K562 (cell line): ENCODE data around the gene TNNI2. TPM values are rescaled to one million over a fixed set of nuclear protein-coding genes. Genes with fewer than 3 reads are reported as not detected.

Experiments
- E2F3 ChIP-seq: fragments of 250-450 bp; sonication (Bioruptor Pico); IDR thresholded peaks from 2 replicates; pipeline ENCODE4 v1.4.0; 2020; ENCODE audit warnings: mild to moderate bottlenecking
- KAT7 ChIP-seq: sonication (generic); formaldehyde crosslinking; IDR thresholded peaks from 2 replicates; pipeline ENCODE4 v1.8.0; 2022; ENCODE audit warnings: missing genetic modification reagents, mild to moderate bottlenecking, borderline replicate concordance
- MBD2 ChIP-seq: sonication (generic); IDR thresholded peaks from 2 replicates; pipeline ENCODE4 v1.6.1; 2016; ENCODE audit warnings: low read depth, borderline replicate concordance
- MEF2A ChIP-seq: IDR thresholded peaks from 2 replicates; pipeline ENCODE4 v1.6.1; 2011; ENCODE audit warnings: low read depth, mild to moderate bottlenecking, low read length, moderate library complexity; ENCODE audit not compliant: control insufficient read depth
- MEIS2 ChIP-seq: fragments of 450-650 bp; IDR thresholded peaks from 2 replicates; pipeline ENCODE4 v1.6.1; 2014; ENCODE audit warnings: mild to moderate bottlenecking; ENCODE audit not compliant: partially characterized antibody
- PHF8 ChIP-seq: fragments of 200-600 bp; sonication (generic); IDR thresholded peaks from 2 replicates; pipeline ENCODE4 v1.6.1; 2012; ENCODE audit warnings: mixed run types, mild to moderate bottlenecking, inconsistent platforms, low read length, moderate library complexity, borderline replicate concordance
- PRMT5 ChIP-seq: sonication (generic); formaldehyde crosslinking; IDR thresholded peaks from 2 replicates; pipeline ENCODE4 v1.5.0; 2020; ENCODE audit warnings: missing genetic modification reagents
- RUNX1 ChIP-seq: sonication (generic); IDR thresholded peaks from 2 replicates; pipeline ENCODE4 v1.6.1; 2016; ENCODE audit warnings: antibody characterized with exemption, low read depth
- WHSC1 ChIP-seq: IDR thresholded peaks from one replicate; pipeline ENCODE4 v1.6.1; 2012; ENCODE audit warnings: low read length, control low read depth, inconsistent platforms
- ZC3H8 ChIP-seq: fragments of 450-650 bp; IDR thresholded peaks from 2 replicates; pipeline ENCODE4 v1.6.1; 2017
- ZEB2 ChIP-seq: fragments of 450-650 bp; IDR thresholded peaks from 2 replicates; pipeline ENCODE4 v1.6.1; 2016
- ZNF140 ChIP-seq: fragments of 250-450 bp; sonication (Bioruptor Pico); IDR thresholded peaks from 2 replicates; pipeline ENCODE4 v1.8.0; 2021; ENCODE audit warnings: moderate library complexity, mild to moderate bottlenecking, inconsistent platforms
- ZNF41 ChIP-seq: fragments of 250-450 bp; sonication (Bioruptor Pico); conservative IDR thresholded peaks from 2 replicates; pipeline ENCODE4 v1.4.0; 2020; ENCODE audit warnings: mild to moderate bottlenecking
- ZNF518B ChIP-seq: fragments of 250-450 bp; sonication (Bioruptor Pico); IDR thresholded peaks from 2 replicates; pipeline ENCODE4 v1.5.0; 2021; ENCODE audit warnings: mild to moderate bottlenecking, moderate library complexity
- polyA plus RNA-seq, 8 experiments: library from polyadenylated mRNA; depleted of rRNA in 4 of 8; stranded (reverse) in 5 of 8; unstranded in 3 of 8; fragments of >200 nt; fragmentation: Nextera tagmentation in 2 of 8; fragmentation: Illumina TruSeq in 1 of 8; extraction: Ambion mirVana in 2 of 8; extraction: Trizol in 1 of 8; gene quantifications; 2 replicates each; pipeline versions ENCODE4 v1.2.1 to v1.2.3, GENCODE V29; 2011 to 2014; ENCODE audit warnings: inconsistent platforms in 1 of 8, missing spikeins in 1 of 8
- total RNA-seq, 7 experiments: library from RNA; depleted of rRNA in 6 of 7; stranded (reverse); fragments of >200 nt in 6 of 7; fragmentation: Illumina TruSeq in 2 of 7; extraction: Trizol in 2 of 7; gene quantifications; 2 replicates each; pipeline versions ENCODE4 v1.2.1 to v1.2.3, GENCODE V29; 2011 to 2021; ENCODE audit warnings: low replicate concordance in 1 of 7
- TF ChIP-seq, protein P1 (sequence below), 2 experiments: fragments of 150-350 bp in 1 of 2; IDR thresholded peaks; 2 replicates each; pipeline ENCODE4 v1.6.1; 2012 to 2016; ENCODE audit warnings: low read depth in 2 of 2, low read length in 2 of 2, mild to moderate bottlenecking in 1 of 2, moderate library complexity in 1 of 2
- TF ChIP-seq, protein P2 (sequence below): fragments of 450-650 bp; formaldehyde crosslinking; IDR thresholded peaks from 2 replicates; pipeline ENCODE4 v1.4.0; 2020; ENCODE audit warnings: mild to moderate bottlenecking, moderate library complexity
- TF ChIP-seq, protein P3 (sequence below): fragments of 250-450 bp; sonication (Bioruptor Pico); IDR thresholded peaks from 2 replicates; pipeline ENCODE4 v1.8.0; 2021; ENCODE audit warnings: mild to moderate bottlenecking, moderate library complexity

Gene TNNI2
- total and polyA plus RNA-seq, 9 of the 15 experiments (the other 6 are each of a cell fraction or from before 2014, with no cell fraction given): not detected

DNA sequence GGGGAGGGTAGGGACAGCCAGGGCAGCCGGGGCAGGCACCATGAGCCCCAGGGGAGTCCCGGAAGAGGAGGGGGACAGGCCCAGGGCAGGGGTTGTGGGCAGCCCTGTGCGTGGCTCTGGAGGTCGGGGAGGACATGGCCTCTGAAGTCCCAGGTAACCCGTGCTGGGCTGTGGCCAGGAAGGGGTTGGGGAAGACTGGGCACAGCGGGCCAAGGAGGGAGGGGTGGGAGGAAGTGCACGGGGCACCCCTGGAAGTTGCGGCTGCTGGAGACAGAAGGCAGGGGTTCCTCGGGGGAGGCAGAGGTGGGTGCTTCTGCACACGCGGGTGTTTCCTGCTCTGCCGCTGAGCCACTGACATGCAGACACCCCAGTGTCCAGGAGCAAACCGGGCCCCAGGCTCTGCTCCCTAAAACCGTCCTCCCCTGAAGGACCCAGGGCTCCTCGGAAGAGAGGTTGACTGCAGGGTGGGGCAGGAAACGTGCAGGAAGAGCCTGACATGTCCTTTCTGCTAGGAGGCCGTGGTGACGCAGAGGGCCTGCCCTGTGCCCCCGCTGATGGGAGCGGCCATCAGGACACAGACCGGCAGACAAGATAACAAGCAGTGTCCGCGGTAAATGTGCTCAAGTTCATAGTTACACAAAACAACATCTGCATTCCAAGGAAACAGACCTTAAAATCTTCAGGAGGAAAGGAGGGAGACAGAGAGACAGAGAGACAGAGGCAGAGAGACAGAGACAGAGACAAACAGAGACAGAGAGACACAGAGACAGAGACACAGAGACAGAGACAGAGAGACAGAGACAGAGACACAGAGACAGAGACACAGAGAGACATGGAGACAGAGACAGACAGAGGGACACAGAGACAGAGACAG, 5.7 kb downstream of the TNNI2 start (continued):
- no peak for TF ChIP-seq ZNF140 (CRISPR knock-in tag)
- TF ChIP-seq, protein P1, sequence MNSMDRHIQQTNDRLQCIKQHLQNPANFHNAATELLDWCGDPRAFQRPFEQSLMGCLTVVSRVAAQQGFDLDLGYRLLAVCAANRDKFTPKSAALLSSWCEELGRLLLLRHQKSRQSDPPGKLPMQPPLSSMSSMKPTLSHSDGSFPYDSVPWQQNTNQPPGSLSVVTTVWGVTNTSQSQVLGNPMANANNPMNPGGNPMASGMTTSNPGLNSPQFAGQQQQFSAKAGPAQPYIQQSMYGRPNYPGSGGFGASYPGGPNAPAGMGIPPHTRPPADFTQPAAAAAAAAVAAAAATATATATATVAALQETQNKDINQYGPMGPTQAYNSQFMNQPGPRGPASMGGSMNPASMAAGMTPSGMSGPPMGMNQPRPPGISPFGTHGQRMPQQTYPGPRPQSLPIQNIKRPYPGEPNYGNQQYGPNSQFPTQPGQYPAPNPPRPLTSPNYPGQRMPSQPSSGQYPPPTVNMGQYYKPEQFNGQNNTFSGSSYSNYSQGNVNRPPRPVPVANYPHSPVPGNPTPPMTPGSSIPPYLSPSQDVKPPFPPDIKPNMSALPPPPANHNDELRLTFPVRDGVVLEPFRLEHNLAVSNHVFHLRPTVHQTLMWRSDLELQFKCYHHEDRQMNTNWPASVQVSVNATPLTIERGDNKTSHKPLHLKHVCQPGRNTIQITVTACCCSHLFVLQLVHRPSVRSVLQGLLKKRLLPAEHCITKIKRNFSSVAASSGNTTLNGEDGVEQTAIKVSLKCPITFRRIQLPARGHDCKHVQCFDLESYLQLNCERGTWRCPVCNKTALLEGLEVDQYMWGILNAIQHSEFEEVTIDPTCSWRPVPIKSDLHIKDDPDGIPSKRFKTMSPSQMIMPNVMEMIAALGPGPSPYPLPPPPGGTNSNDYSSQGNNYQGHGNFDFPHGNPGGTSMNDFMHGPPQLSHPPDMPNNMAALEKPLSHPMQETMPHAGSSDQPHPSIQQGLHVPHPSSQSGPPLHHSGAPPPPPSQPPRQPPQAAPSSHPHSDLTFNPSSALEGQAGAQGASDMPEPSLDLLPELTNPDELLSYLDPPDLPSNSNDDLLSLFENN (IDR thresholded peaks at IDR 0.05; ENCODE audit: low read depth in 2 of 2, low read length in 2 of 2): no peak
- TF ChIP-seq MEIS2: peak; percentile 46
- TF ChIP-seq, protein P2, sequence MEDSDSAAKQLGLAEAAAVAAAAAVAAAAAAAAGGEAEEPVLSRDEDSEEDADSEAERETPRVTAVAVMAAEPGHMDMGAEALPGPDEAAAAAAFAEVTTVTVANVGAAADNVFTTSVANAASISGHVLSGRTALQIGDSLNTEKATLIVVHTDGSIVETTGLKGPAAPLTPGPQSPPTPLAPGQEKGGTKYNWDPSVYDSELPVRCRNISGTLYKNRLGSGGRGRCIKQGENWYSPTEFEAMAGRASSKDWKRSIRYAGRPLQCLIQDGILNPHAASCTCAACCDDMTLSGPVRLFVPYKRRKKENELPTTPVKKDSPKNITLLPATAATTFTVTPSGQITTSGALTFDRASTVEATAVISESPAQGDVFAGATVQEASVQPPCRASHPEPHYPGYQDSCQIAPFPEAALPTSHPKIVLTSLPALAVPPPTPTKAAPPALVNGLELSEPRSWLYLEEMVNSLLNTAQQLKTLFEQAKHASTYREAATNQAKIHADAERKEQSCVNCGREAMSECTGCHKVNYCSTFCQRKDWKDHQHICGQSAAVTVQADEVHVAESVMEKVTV (CRISPR knock-in tag): no peak
- no peak for TF ChIP-seq PRMT5 (CRISPR knock-in tag)
- TF ChIP-seq, protein P3, sequence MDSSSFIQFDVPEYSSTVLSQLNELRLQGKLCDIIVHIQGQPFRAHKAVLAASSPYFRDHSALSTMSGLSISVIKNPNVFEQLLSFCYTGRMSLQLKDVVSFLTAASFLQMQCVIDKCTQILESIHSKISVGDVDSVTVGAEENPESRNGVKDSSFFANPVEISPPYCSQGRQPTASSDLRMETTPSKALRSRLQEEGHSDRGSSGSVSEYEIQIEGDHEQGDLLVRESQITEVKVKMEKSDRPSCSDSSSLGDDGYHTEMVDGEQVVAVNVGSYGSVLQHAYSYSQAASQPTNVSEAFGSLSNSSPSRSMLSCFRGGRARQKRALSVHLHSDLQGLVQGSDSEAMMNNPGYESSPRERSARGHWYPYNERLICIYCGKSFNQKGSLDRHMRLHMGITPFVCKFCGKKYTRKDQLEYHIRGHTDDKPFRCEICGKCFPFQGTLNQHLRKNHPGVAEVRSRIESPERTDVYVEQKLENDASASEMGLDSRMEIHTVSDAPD (CRISPR knock-in tag): no peak
- no peak for TF ChIP-seq ZC3H8
- TF ChIP-seq PHF8: no peak; the same call in 1 of the 2 replicates
- no peak for TF ChIP-seq KAT7 (CRISPR knock-in tag)
- TF ChIP-seq E2F3 (CRISPR knock-in tag): no peak
- no peak for TF ChIP-seq RUNX1
- no peak for TF ChIP-seq WHSC1
- no peak for TF ChIP-seq ZNF518B
- peak; percentile 35; the same call in 1 of the 2 replicates for TF ChIP-seq ZEB2
- TF ChIP-seq MBD2: peak; percentile 41; the same call in 1 of the 2 replicates
- no peak for TF ChIP-seq ZNF41 (CRISPR knock-in tag)
- TF ChIP-seq MEF2A: no peak
